GM21529 (cell line): ENCODE data around the gene STAP2.

Experiments
- ATAC-seq: cut with Tn5 transposase; IDR thresholded peaks from one replicate; pipeline ENCODE4 v1.9.1; 2021; ENCODE audit not compliant: unreplicated experiment

STAP2 gene

GRCh38 chr19:4338441-4339355 lies at the start of gene STAP2:
Gene STAP2, minus strand, starts transcription at chr19:4338827. Its CDS starts 74 bp downstream, at chr19:4338753.
- no peak for ATAC-seq

- ATAC-seq = no peak
Measured at GRCh38 chr19:4386041-4386782, 47.6 kb upstream of the STAP2 start.

GRCh38 chr19:4385291-4386040 lies 46.8 kb upstream of the STAP2 start:
- ATAC-seq = no peak

GRCh38 chr19:4380254-4380727 lies 41.7 kb upstream of the STAP2 start:
- ATAC-seq = peak; percentile 21

GRCh38 chr19:4379383-4380253 lies 41.0 kb upstream of the STAP2 start:
- peak; percentile 41 for ATAC-seq

- no peak for ATAC-seq
Measured at GRCh38 chr19:4378886-4379285, 40.3 kb upstream of the STAP2 start.

- no peak for ATAC-seq
Measured at GRCh38 chr19:4376991-4377781, 38.6 kb upstream of the STAP2 start.

- no peak for ATAC-seq
Measured at GRCh38 chr19:4376671-4376990, 38.0 kb upstream of the STAP2 start.

- ATAC-seq = peak; percentile 5
Measured at GRCh38 chr19:4376028-4376670, 37.5 kb upstream of the STAP2 start.

GRCh38 chr19:4375164-4376027 lies 36.8 kb upstream of the STAP2 start:
- ATAC-seq = peak; percentile 50

GRCh38 chr19:4374498-4375163 lies 36.0 kb upstream of the STAP2 start:
- no peak for ATAC-seq

GRCh38 chr19:4373601-4374497 lies 35.2 kb upstream of the STAP2 start:
- no peak for ATAC-seq

- ATAC-seq = no peak
Measured at GRCh38 chr19:4373013-4373367, 34.4 kb upstream of the STAP2 start.

- ATAC-seq = no peak
Measured at GRCh38 chr19:4372165-4373012, 33.8 kb upstream of the STAP2 start.

- no peak for ATAC-seq
Measured at GRCh38 chr19:4371247-4372164, 32.9 kb upstream of the STAP2 start.
